Spleen (tissue), 11 donors: ENCODE results near the gene CDYL2. TPM values are rescaled to one million over a fixed set of nuclear protein-coding genes. Genes with fewer than 3 reads are reported as not detected.

Source experiments
- DNase-seq: peaks from one replicate; pipeline ENCODE4 v3.0.0-alpha.2; 2020
- H3K27ac ChIP-seq, 8 donors: fragments of 200-600 bp; sonication (generic) in 7 of 8; 1 replicate in 4 of 8; 2 replicates in 4 of 8; pipeline versions ENCODE4 v1.5.0 to v1.8.0; 2016 to 2021; ENCODE audit warnings: inconsistent platforms in 4 of 8, mild to moderate bottlenecking in 4 of 8, moderate library complexity in 1 of 8
- H3K27me3 ChIP-seq, 7 donors: fragments of 200-600 bp; sonication (generic) in 6 of 7; replicated peaks in 1 of 7; 1 replicate in 4 of 7; 2 replicates in 3 of 7; pipeline versions ENCODE4 v1.5.0 to v1.8.0; 2016 to 2021; ENCODE audit warnings: inconsistent platforms in 3 of 7, mild to moderate bottlenecking in 1 of 7
- H3K36me3 ChIP-seq, 6 donors: fragments of 200-600 bp; sonication (generic) in 5 of 6; 1 replicate in 4 of 6; 2 replicates in 2 of 6; pipeline versions ENCODE4 v1.5.0 to v1.8.0; 2016 to 2021; ENCODE audit warnings: inconsistent platforms in 2 of 6
- H3K4me1 ChIP-seq, 6 donors: fragments of 200-600 bp; sonication (generic) in 5 of 6; 1 replicate in 3 of 6; 2 replicates in 3 of 6; pipeline versions ENCODE4 v1.5.0 to v1.8.0; 2016 to 2021; ENCODE audit warnings: inconsistent platforms in 3 of 6
- H3K4me3 ChIP-seq, 8 donors: fragments of 200-600 bp; sonication (generic) in 7 of 8; 1 replicate in 4 of 8; 2 replicates in 4 of 8; pipeline versions ENCODE4 v1.5.0 to v1.8.0; 2016 to 2021; ENCODE audit warnings: inconsistent platforms in 4 of 8, mild to moderate bottlenecking in 4 of 8, moderate library complexity in 2 of 8
- H3K9me3 ChIP-seq, 8 donors: fragments of 200-600 bp; sonication (generic) in 7 of 8; 1 replicate in 4 of 8; 2 replicates in 4 of 8; pipeline versions ENCODE4 v1.5.0 to v1.8.0; 2016 to 2021; ENCODE audit warnings: inconsistent platforms in 4 of 8
- POLR2A ChIP-seq, 3 donors: fragments of 450-650 bp; IDR thresholded peaks; one replicate each; pipeline ENCODE4 v1.5.1; 2017; ENCODE audit warnings: antibody characterized with exemption in 3 of 3, mild to moderate bottlenecking in 1 of 3
- POLR2AphosphoS5 ChIP-seq, 3 donors: sonication (generic); formaldehyde crosslinking; IDR thresholded peaks; one replicate each; pipeline ENCODE4 v1.5.1; 2017; ENCODE audit warnings: antibody characterized with exemption in 3 of 3
- WGBS, 5 donors: extraction: QIAGEN DNeasy Blood & Tissue Kit in 3 of 5; methylation state at CpG; one replicate each; pipeline versions ENCODE4 v1.1.5 to v1.1.7; 2013 to 2018; 5-methylcytosine and 5-hydroxymethylcytosine counted together
- intact Hi-C: fragments of 100-400 bp; cut with DNase I; formaldehyde crosslinking; loops from one replicate; pipeline ENCODE4 v1.15.0; 2023; ENCODE audit warnings: low total_unique reads
- polyA plus RNA-seq, 3 donors: library from polyadenylated mRNA; stranded (reverse); fragments of 200-250 nt; gene quantifications; one replicate each; pipeline ENCODE4 v1.2.1, GENCODE V29; 2013
- total RNA-seq, 7 donors: library from RNA; depleted of rRNA in 3 of 7; stranded (reverse); fragments of >200 nt in 3 of 7; fragmentation: NEBNext Ultra II Directional in 4 of 7; extraction: Animal tissue kit (Norgen Biotek cat#: 25700) in 4 of 7; gene quantifications; one replicate each; pipeline versions ENCODE4 v1.1.0 to v1.2.1, GENCODE V29; 2016 to 2021
- TF ChIP-seq, protein P1 (sequence below), 11 experiments: fragments of 200-600 bp in 7 of 11; fragments of 450-650 bp in 4 of 11; sonication (generic) in 4 of 11; IDR thresholded peaks in 8 of 11; conservative IDR thresholded peaks in 3 of 11; 1 replicate in 7 of 11; 2 replicates in 4 of 11; pipeline versions ENCODE4 v1.4.0 to v1.8.0; 2016 to 2021; ENCODE audit warnings: antibody characterized with exemption in 11 of 11, inconsistent platforms in 4 of 11, mild to moderate bottlenecking in 1 of 11
- donor health status: healthy with polysubstance abuse.
- donor health status: DM: no; HTN: no; CAD: no; lungs with moderate emphysema.
- donor health status: DM: no; HTN: no; CAD: no.
- donor health status: Bipolar disorder and iron deficiency.
- donor health status: healthy.
- donor health status: DM: no; HTN: no; CAD: no.
- donor health status: DM: yes; HTN: yes; CAD: no.

CDYL2 gene
- total and polyA plus RNA-seq, 10 donors: 1.4 to 28.3 (median 12.5) TPM

DNA sequence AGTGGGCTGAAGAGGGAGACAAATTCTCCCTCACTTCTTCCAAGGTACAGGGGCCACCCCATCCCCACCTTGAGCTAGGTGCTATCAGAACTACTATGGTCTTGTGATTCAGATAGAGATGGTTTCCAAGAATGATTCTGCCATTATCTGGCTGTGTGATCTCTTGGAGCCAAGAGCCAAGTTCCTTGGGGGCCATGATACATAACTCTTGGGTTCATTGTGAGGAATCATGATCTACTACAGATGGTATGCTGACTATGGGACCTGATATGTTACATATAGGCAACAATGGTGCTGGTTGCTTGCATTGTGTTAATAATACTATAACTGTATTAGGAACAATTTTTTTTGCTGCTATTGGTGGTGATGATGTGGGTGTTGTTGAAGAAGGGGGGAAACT lies 217.9 kb downstream of the CDYL2 start:
- peaks cover 0 to 12% (median 2%) of the 10 kb centered on the region in 6 donors for H3K4me1 ChIP-seq
- no peaks in the 10 kb centered on the region for H3K9me3 ChIP-seq
- no peak overlapping the region for H3K4me3 ChIP-seq
- no peaks in the 10 kb centered on the region for H3K36me3 ChIP-seq
- H3K27me3 ChIP-seq: no peaks in the 10 kb centered on the region
- TF ChIP-seq, protein P1, sequence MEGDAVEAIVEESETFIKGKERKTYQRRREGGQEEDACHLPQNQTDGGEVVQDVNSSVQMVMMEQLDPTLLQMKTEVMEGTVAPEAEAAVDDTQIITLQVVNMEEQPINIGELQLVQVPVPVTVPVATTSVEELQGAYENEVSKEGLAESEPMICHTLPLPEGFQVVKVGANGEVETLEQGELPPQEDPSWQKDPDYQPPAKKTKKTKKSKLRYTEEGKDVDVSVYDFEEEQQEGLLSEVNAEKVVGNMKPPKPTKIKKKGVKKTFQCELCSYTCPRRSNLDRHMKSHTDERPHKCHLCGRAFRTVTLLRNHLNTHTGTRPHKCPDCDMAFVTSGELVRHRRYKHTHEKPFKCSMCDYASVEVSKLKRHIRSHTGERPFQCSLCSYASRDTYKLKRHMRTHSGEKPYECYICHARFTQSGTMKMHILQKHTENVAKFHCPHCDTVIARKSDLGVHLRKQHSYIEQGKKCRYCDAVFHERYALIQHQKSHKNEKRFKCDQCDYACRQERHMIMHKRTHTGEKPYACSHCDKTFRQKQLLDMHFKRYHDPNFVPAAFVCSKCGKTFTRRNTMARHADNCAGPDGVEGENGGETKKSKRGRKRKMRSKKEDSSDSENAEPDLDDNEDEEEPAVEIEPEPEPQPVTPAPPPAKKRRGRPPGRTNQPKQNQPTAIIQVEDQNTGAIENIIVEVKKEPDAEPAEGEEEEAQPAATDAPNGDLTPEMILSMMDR (IDR thresholded peaks at IDR 0.05 in 8 of 11, conservative IDR thresholded peaks at IDR 0.05 in 3 of 11): no peak
- TF ChIP-seq POLR2AphosphoS5 (IDR thresholded peaks at IDR 0.05): no peak
- TF ChIP-seq POLR2A (IDR thresholded peaks at IDR 0.05): no peak
- intact Hi-C loops: no loop called here
- DNase-seq: no peak
- H3K27ac ChIP-seq: no peak overlapping the region

DNA sequence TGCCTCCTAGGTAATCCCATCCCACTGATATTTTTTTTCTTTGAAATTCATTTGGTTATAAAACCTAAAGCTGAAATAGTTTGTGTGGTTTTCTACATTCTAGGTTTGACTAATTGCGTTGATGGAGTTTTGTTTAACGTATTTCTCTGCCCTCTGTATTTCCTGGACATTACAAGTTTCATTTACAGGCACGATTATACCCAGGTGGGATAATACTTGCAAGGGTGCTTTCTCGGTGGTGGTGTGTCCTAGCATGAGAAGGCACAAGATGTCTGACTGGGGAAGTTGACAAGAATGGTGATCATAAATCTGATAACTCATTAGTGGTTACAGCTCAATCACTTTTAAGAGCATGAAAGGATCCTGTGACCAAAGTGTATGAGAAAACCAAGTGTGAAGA lies 218.6 kb downstream of the CDYL2 start:
- Histone ChIP-seq H3K36me3 (no peaks in the 10 kb centered on the region), H3K27me3 (no peaks in the 10 kb centered on the region), H3K4me1 (peaks cover 0 to 9% (median 2%) of the 10 kb centered on the region in 6 donors), H3K27ac (no peak overlapping the region), H3K9me3 (no peaks in the 10 kb centered on the region), H3K4me3 (no peak overlapping the region)
- TF ChIP-seq POLR2A (IDR thresholded peaks at IDR 0.05) (no peak), POLR2AphosphoS5 (IDR thresholded peaks at IDR 0.05) (no peak)
- TF ChIP-seq, protein P1 (IDR thresholded peaks at IDR 0.05 in 8 of 11, conservative IDR thresholded peaks at IDR 0.05 in 3 of 11): no peak
- 68 to 79% (median 73%) methylated on average over 4 of the region's 4 CpGs for WGBS, 5 donors
- no peak for DNase-seq
- intact Hi-C loops: no loop called here

DNA sequence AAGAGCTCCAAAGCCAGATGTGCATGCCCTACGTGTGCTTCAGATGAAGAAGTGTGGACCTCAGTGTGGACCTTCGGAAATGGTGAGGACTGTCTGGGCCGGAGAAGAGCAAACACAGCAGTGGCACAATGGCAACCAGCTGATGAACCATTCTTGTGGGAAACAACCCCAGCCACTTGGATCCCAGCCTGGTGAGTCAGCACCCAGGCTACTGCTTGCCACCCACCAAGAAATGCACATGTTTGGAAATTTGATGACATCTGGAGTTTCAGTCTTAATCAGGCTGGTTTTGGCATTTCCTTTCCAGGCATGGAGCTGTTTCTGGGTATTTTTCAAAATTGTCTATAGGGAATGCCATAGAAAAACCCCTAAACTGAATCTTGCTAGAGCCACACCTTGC lies 220.9 kb downstream of the CDYL2 start:
- no peak for DNase-seq
- intact Hi-C loops: no loop called here
- H3K36me3 ChIP-seq: no peaks in the 10 kb centered on the region
- 79 to 86% (median 80%) methylated on average over 3 of the region's 3 CpGs for WGBS, 5 donors
- H3K27me3 ChIP-seq: no peaks in the 10 kb centered on the region
- no peak overlapping the region for H3K27ac ChIP-seq
- peaks cover 0 to 14% (median 4%) of the 10 kb centered on the region in 6 donors for H3K4me1 ChIP-seq
- no peak for TF ChIP-seq POLR2AphosphoS5 (IDR thresholded peaks at IDR 0.05)
- no peak for TF ChIP-seq POLR2A (IDR thresholded peaks at IDR 0.05)
- TF ChIP-seq, protein P1 (IDR thresholded peaks at IDR 0.05 in 8 of 11, conservative IDR thresholded peaks at IDR 0.05 in 3 of 11): no peak
- no peak overlapping the region for H3K4me3 ChIP-seq
- peaks cover 0 to 3% (median 0%) of the 10 kb centered on the region in 8 donors for H3K9me3 ChIP-seq

DNA sequence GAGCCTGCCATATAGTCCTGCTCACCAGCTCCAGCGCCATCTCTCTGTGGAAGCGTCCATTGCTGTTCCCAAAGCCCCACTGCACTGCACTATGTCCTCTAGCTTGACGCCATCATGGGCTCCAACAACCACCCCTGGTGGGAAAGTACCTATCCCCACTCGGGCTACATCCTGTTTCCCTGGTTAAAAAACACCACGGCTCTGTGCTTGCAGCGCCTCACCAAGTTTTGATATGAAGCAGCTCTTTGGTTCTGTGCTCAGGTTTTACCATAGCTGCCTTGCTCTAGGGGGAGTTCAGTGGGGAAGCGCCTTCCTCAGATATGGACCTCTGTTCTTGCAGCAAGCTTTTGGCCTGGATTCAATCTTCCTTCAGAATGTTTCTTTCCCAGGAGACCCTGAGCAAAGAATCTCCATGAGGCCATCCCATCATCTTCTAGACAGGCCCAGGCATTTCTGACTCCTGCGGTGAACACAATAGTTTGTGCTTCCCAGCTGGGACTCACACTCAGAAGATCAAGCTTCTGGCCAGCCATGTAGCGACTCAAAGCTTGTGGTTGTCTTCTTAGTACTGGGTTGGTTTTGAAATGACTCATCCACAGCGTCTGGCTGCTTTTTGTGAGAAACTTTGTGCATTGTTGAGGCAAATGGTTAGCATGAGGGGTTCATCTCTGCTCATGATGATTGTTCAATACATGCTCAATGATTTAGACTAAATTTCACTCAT lies 224.1 kb downstream of the CDYL2 start:
- Histone ChIP-seq H3K4me3 (no peak overlapping the region), H3K27me3 (no peaks in the 10 kb centered on the region), H3K36me3 (no peaks in the 10 kb centered on the region), H3K4me1 (peaks cover 0 to 14% (median 4%) of the 10 kb centered on the region in 6 donors), H3K9me3 (peaks cover 0 to 3% (median 0%) of the 10 kb centered on the region in 8 donors), H3K27ac (peak overlapping the region in 5 of 8 donors; percentile 23 to 63 (median 40))
- intact Hi-C loops: no loop called here
- WGBS, 5 donors: 64 to 72% (median 66%) methylated on average over 10 of the region's 10 CpGs
- no peak for TF ChIP-seq POLR2A (IDR thresholded peaks at IDR 0.05)
- TF ChIP-seq, protein P1 (IDR thresholded peaks at IDR 0.05 in 8 of 11, conservative IDR thresholded peaks at IDR 0.05 in 3 of 11): no peak
- DNase-seq: no peak
